Gastroesophageal sphincter (tissue), 3 donors: ENCODE measurements around the gene FBXL13.

Experiments used
- CTCF ChIP-seq, 4 experiments: fragments of 200-600 bp in 2 of 4; fragments of 450-650 bp in 2 of 4; sonication (generic) in 1 of 4; IDR thresholded peaks; one replicate each; pipeline ENCODE4 v1.5.1; 2017 to 2019; ENCODE audit warnings: antibody characterized with exemption in 4 of 4, mild to moderate bottlenecking in 2 of 4, moderate library complexity in 2 of 4
- EP300 ChIP-seq: sonication (generic); formaldehyde crosslinking; IDR thresholded peaks from one replicate; pipeline ENCODE4 v1.6.1; 2017; ENCODE audit warnings: antibody characterized with exemption, mild to moderate bottlenecking
- POLR2A ChIP-seq, 2 donors: fragments of 450-650 bp; IDR thresholded peaks; one replicate each; pipeline ENCODE4 v1.6.1; 2017; ENCODE audit warnings: antibody characterized with exemption in 2 of 2, mild to moderate bottlenecking in 2 of 2, moderate library complexity in 1 of 2
- POLR2AphosphoS5 ChIP-seq: sonication (generic); formaldehyde crosslinking; IDR thresholded peaks from one replicate; pipeline ENCODE4 v1.6.1; 2017; ENCODE audit warnings: antibody characterized with exemption

DNA sequence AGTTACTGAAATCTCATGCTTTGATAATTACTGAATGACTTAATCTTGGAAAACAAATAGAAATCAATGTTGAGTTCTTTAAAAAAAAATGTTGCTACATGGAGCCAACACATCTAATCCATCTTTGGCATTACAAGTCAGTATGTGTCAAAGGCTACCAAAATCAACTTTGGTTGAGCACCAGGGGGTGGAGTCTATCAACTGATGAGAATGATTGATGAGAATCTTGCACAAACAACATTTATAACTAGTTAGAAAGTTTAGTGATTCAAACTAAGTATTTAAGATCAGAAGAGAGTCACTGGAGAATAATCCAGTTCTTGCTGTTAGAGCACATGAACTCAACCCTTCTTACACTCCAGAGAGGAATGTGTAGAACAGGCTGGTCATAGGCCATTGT is 232.3 kb downstream of the FBXL13 start:
- TF ChIP-seq CTCF (IDR thresholded peaks at IDR 0.05) (no peak), POLR2AphosphoS5 (no peak), POLR2A (IDR thresholded peaks at IDR 0.05) (no peak), EP300 (no peak)
